Tibial nerve (tissue), 3 donors: ENCODE results near the gene TARDBP.

Experiments
- CTCF ChIP-seq, 5 experiments: fragments of 200-600 bp in 3 of 5; fragments of 450-650 bp in 2 of 5; sonication (generic) in 3 of 5; IDR thresholded peaks; one replicate each; pipeline ENCODE4 v1.5.1; 2016 to 2019; ENCODE audit warnings: antibody characterized with exemption in 5 of 5, mild to moderate bottlenecking in 3 of 5, moderate library complexity in 2 of 5
- POLR2A ChIP-seq, 2 donors: fragments of 450-650 bp; IDR thresholded peaks; one replicate each; pipeline ENCODE4 v1.6.1; 2017; ENCODE audit warnings: antibody characterized with exemption in 2 of 2, mild to moderate bottlenecking in 2 of 2, moderate library complexity in 2 of 2

DNA sequence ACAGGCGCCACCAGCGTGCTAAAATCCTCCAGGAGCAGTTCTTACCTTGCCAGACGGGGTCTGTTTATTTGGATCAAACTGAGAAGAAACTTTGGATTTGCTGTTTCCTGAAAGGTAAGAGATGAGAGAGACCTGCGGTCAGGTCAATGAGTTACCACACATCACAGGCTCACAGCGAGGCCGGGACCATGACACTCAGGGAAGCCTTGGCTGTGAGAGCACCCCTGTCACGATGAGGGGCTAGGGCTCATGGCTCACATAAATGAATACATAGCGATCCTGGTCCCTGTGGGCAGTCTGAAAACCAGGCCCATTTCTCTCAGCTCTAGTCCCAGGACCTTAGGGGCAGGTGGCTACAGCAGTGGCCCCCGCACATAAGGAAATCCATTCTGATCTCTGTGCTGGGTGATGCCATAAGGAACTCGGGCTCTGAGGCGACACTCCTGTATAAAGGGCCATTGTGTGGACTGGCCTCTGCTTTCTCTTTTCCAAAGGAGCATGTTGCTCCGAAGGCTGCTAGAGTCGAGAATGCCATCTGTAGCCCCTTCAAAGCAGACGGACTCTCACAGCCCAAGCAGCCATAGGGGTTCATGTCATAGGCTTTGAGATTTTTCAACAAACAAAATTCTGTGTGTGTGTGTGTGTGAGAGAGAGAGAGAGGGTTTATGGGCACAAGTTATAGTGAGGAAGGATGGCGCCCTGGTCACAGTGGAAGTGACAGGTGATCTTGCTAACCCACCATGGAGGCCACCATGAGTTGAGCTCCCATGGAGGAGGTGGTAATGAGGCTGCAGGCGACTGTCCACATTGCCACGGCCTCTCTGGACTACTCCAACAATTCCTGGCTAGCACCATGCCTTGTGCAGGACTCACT lies 56.4 kb downstream of the TARDBP start:
- TF ChIP-seq CTCF (IDR thresholded peaks at IDR 0.05) (no peak), POLR2A (IDR thresholded peaks at IDR 0.05) (no peak)
